CD4-positive, alpha-beta T cell treated with Interleukin-12 subunit alpha and Interleukin-12 subunit beta, for 1 hour (primary cell): ENCODE measurements around the gene GAS7.
A peak's percentile ranks its signal among the peaks of the same experiment; 100 is the strongest.
"Not testable (repeated sequence)": the region's sequence is repeated elsewhere in the genome, so short reads cannot be mapped to it uniquely, and the experiment has no call there.

Experiments
- DNase-seq: peaks from one replicate; pipeline ENCODE4 v3.0.0-alpha.2; 2020

GAS7 gene

DNA sequence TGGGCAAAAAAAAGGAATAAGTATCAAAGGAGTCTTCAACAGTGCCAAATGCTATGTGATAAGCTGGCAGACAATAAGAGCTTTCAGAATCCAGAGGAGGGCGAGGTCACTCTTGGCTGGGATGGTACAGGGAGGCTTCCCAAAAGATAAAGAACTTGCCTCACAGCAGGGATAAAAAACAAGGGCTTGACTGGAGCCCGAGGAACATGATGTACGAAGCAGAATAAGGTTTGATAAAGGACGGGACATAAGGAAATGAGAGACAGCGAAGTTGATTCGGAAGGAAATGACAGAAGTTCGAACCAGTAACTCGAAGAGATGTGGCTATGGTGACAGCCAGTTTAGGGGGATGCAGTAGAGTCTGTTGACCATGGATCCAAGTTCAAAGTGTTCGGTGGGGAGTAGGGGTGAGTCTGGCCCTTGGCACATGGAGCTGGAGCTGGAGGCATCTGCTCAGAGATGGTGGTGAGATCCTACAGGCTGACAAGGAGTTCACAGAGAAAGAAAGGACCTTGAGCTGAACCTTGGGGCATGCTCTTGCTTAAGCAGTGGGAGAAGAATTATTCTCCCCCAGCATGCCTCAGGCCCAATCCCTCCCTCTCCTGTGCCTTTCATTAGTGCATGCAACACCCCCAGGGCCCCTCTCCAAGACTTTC, 155.7 kb downstream of the GAS7 start:
- no peak for DNase-seq

DNA sequence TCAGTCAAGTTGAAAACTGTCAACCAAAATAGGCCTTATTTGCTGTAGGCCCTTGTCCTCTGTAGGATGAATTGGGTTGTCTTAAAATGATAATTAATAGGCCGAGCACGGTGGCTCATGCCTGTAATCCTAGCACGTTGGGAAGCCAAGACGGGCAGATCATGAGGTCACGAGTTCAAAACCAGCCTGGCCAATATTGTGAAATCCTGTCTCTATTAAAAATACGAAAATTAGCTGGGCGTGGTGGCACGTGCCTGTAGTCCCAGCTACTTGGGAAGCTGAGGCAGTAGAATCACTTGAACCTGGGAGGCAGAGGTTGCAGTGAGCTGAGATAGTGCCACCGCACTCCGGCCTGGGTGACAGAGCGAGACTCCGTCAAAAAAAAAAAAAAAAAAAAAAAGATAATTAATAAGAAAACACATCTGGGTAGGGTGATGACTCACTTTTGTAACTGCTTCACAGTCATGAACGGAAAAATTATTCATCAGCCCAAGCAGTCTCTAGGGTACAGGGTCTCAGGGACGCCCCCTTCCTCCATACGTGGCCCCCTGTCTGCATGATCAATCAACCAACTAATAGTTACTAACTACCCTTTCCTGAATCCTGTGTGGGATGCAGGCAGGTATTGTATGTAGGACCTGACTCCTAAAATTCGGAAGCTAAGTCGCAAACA, 156.4 kb downstream of the GAS7 start:
- DNase-seq = no peak

DNA sequence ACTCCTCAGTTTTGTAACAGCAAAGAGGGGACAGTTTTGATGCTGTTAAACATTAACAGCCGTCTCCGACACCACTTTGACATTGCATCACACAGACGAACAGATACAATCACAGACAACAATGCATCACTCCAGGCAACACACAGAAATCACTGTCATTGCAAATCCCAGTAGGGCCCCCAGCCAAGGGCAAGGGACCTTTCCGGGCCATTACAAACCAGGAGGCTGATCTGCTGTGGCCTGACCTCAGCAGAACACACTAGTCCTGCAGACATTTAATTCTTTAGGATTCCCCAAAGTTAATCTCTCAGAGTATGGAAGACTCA, 157.2 kb downstream of the GAS7 start:
- no peak for DNase-seq

DNA sequence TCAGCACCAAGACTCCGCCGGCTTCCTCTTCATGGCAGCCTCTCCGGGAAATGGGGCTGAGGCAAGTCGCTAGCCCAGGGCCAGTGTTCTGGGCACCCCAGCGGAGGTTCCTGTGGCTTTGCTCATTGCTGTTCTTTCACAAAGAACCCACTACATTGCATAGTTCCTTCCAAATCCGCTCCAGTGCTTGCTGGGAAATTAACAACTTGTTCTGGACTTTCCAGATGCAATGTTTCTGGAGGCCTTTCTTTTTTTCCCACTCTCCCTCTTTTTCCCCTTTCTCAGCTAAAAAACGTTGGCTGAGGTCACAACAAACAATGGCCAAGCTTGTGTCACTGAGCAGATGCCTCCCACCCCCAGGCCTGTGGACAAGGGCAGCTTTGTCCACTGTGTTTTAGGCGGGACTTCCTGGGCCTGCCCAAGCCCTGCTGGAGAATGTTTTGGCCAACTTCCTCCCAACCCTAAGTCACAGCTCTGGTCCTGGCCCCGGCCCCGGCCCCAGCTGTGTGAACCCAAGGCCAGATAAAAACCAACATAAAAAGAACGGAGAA, 161.8 kb downstream of the GAS7 start:
- DNase-seq = no peak

DNA sequence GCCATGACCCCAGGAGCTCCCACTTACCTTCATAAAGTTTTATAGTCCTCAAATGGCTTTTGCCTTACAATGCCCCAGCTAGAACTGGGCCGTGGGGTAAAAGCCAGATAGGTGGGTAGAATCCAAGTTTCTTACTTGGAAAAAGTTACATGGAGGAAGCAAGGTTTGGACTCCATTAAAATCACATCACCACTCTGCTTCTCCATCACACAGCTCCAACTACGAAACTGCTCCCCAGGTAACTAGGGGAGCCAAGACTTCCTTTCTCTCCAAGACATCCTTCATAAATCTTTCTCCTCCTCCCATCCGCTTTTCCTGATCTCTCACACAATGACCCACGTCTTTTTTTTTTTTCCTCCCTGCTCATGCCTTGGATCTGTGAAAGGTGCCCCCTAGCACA, 162.5 kb downstream of the GAS7 start:
- no peak for DNase-seq

DNA sequence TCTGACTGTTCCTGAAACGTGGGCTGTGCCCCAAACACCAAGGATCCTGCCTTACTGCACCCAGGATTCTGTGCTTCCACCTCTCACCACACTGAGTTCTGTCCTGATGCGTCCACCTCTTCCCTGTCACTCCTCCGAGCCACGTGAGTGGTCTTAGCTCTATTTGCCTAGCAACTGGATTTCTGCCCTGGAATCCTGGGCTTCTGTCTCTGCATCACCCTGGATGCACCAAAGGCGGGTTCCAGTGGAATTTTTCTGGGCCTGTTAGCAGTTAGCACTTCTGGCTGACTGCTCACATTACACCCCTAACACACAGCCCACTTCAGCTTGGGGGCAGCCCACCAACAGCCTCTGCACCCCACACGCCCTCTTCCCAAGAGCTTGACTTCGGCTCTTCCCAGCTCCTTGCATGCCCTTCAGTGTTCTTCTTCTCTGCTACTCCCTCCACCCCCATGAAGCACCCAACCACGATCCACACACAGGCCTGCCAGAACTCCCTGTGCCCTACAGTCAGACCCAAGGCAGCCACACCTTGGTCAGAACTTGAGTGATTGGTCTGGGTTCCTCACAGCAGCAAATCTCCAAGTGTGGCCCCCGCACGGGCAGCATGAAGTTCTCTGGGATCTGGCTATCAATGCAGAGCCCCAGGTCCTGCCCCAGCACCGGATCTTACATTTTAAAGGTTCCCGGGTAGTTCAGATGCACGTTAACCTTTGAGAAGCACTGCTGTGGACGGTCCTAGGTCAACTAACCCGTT, 163.5 kb downstream of the GAS7 start:
- DNase-seq = no peak

DNA sequence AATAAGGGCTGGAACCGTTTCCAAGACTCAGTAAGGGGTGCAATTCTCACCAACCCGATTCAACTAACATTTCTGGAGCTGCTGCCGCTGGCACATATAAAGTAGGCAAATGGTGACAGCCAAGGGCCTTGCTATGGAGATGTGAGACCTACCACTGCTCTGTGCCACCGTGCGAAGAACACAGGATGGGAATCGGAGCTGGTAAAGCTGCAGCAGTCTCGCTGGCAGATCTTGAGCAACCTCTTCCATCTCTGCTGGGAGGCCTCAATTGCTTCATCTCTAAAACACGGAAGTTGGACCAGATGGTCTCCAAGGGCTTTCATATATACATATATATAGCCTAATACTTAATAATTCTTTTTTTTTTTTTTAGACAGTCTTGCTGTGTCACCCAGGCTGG, 164.4 kb downstream of the GAS7 start:
- DNase-seq = no peak

DNA sequence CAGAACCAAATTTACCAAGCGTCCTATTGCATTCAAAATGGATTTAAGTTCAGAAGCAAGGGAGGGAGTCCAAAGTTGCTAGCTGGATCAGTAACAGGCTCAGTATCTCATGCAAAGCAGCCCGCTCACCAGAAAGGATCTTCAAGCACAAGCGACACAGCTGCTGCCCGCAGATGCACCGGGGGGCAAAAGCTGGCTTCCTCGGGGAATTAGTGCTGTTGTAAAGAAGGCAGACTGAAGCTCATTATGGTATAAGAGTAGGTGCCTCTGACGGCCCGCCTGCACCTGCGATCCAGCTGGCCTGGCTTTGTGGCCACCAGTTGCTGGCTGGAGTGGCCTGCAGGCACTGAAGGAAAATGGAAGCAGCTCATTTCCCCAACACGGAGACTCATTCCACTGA, 165.0 kb downstream of the GAS7 start:
- no peak for DNase-seq

DNA sequence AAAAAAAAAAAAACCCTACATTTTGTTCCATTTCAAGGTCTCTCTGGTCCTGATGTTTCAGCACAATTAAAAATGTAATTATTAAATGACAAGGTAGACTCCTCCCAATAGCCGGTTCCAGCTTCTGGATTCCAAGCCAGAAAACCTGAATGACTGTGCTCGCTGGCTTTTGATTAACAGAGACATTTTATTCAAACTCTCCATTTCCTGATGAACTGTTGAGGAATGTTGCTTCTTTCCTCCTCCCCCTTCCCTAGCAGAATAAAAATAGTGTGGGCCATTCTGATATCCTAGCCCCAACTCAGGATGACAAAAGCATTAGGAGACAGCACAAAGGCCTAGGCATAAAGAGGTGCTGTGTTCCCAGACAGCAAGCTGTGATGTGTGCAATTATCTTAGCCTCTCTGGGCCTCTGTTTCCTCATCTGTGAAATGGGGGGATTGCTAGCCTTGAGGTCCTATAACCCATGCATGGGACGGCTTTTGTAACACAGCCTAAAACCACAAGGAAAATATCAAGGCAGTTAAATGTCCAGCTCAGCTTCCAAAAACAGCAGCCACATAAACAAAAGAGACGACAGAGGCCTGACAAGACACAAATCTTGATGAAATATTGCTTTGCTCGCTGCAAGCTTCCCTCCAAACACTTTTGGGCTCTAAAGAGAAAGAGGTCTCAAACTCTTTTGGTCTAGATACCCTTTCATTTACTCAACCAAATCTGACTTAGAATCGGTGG, 166.1 kb downstream of the GAS7 start:
- no peak for DNase-seq

DNA sequence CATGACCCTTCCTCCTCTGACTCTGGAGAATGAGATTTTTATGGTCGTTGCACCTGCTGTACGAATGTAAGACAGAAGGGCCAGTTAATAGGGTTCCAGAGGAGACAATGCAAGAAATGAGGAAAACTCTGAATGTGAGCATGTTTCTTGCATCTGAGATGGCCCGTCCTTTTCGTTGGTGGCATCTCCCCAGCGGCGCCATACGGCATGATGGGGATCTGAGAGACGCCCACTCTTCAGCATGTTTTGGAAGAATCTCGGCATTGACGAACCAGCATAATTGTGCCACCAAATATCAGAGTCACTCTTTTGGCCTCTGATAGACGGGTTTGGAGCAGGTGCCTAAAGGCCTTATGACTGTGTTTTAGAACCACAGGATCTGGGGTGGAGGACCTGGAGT, 166.8 kb downstream of the GAS7 start:
- DNase-seq = no peak

DNA sequence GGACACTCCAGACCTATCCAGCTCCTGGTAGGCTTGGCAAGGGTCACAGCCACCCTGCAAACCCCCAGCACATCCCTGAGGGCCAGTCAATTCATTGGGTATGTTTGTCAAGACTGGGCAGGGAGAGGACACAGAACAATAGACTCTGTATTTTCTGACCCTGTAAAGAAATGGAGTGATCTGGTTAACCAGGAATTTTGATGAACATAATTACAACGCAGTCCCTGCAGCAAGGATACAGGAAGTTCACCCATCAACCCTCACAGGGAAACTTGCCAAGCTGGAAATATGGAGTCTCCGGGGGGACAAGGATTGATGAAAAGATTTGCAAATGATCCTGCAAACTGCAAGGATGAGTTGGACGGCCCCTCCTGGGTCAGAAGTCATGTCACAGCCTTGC, 167.3 kb downstream of the GAS7 start:
- no peak for DNase-seq

DNA sequence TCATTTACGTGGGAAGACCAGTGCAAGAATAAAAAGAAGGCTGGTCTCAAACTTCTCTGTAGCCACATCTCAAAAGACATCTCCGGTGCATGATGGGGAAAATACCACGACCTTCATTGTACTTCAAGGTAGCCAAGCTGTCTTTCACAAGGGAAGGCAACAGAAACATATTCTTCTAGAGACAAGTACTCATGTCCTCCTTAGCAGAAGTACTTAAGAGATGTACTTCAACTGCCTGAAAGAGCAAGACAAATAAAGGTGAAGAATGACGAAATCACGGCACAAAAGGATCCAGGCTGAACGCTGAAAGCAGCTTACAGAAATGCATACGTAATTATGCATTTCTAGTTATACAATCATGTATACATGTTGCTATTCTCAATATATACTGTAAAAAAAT, 169.3 kb downstream of the GAS7 start:
- no peak for DNase-seq

DNA sequence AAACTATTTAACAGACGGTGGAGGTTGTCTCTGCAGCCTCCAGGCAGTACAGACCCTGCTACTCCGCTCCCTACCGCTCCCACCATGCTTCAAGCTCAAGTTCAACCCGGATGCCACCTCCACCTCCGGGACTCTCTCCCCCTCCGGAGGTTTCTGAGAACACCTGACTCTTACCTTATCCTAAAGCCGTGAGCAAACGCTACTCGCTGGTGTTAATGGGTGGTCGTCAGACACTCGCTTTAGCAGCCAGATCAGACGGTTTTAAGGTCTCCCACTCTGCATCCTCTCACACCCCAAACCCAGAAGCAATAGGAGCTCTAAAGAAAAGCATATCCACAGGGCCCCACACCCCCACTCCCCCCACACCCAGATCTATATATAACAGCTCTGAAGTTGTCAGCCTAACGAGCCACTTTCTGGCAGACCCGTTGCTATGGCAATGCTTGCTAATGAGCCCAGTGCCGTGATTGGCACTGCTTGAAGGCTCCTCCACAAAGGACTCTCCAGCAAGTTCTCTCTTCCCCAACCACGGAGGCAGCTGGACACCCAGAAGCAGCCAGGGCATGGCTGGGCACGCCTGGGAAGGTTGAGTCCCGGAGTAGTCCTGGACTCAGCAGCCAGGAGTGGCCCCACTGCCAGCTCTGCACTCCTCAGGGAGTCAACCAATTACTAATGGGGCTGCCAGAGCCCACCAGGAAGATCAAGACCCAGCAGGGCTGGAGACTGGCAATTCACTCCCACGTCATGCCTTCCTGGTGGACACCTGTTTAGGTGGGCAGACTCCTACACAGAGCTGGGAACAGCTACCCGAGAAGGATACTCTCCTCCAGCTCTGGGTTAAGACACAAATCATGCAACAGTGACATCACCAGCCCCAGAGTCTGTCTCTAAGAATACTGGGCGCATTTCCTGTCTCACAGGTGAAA, 172.2 kb downstream of the GAS7 start:
- DNase-seq = no peak

DNA sequence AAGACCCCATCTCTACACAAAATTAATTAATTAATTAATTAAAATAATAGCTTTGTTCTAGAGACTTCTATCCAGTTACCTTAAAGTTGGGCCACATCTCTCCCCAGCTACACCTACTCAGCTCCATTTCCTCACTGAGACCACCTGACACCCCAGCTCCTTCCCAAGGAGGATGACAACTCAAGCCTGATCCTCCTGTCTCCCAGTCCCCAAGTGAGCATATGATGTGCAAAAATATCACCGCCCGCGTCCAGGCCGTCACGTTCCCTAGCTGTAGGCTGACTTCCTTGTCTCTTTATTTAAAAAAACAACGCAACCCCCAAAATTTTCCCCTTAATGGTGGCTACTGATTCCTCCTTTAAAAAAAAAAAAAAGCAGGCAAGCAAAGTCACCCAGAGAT, 173.2 kb downstream of the GAS7 start:
- no peak for DNase-seq

DNA sequence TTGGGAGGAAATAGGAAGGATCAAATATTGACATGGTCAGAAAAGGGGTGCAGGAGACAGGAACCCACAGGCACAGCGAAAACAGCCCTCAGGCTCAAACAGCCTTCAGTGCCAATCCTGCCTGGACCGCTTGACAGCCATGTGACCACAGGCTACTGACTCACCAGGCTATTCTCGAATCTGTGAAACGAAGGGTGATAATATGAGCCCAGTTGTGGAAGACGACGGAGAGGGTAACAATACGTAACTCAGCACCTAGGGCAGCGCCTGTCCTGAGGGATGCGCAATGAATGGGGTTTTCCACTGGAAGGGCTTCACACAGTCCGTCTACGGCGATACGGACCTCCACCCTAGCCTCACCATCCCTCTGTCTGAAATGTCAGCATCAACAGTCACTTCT, 176.0 kb downstream of the GAS7 start:
- no peak for DNase-seq

DNA sequence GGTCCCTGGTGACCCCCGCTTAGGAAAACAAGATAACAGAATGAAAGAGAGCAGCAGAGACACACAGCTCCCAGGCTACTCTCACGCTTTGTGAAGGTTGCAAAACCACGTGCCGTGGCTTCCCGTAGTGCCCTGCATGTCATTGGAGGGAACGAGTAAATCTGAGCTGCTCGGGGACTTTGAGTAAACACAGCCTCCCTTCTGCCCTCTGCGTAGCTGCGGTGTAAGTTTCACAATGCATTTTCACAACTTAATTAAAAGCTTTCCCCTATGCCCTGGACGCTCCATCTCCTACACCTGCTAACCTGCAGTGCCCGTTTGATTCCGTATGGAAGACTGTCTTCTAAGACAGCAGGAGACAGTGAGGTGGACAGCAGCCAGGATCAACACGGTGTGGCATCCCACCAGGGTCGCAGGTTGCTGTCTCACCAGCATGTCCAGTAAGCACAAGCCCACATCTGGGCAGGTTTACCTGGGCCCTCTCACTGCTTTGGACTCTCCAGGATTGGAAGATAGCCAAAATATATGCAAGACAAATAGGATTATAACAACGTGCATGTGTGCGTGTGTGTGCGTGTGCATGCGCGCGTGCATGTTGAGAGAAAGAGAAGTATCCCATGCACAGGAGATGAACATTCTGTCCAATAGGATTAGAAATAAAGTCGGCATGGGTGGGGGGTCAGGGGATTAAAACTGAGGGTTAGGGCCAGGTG, 177.0 kb downstream of the GAS7 start:
- DNase-seq = no peak

DNA sequence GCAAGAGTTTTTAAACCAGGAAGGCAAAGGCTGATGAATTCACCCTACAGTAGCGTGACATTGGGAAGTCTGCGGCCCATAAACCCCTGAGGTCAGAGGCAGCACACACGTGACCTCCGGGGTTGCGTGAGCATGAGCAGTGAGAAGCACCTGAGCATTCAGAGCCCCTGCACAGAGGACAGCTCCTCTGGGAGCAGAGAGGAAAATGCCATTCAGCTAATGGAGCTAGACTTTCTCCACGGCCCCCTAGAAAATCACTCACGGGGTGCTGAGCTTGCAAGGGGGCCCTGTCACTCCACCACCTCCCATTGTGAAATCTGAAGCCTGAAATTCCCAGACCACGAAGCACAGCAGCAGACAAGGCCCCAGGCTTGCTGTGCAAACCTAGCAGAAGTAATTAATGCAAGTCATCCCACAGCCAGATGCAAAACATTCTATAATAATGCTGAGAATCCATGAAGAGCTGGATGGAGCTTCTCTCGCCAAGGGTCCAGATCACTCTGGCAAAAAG, 178.4 kb downstream of the GAS7 start:
- DNase-seq = no peak

DNA sequence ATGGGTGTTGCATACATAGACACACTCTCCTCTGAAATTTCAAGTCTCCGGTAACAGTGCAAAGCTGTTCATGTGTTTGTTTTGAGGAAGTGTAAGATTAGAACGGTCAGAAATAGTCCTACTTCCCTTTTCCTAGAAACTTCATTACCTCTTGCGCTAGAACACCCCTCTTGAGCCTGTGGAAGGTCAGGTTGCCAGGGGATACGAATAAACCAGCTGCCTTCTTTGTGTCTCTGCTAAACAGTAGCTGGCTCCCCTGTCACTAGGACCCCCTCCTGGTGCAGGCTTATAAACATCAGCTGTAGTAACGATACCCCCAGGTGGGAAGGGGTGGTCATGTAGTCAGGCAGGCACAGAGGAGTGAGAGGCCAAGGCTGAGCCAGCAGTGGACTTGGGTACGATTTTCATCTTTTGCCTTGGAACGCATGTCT, 179.9 kb downstream of the GAS7 start:
- DNase-seq = peak; percentile 19

DNA sequence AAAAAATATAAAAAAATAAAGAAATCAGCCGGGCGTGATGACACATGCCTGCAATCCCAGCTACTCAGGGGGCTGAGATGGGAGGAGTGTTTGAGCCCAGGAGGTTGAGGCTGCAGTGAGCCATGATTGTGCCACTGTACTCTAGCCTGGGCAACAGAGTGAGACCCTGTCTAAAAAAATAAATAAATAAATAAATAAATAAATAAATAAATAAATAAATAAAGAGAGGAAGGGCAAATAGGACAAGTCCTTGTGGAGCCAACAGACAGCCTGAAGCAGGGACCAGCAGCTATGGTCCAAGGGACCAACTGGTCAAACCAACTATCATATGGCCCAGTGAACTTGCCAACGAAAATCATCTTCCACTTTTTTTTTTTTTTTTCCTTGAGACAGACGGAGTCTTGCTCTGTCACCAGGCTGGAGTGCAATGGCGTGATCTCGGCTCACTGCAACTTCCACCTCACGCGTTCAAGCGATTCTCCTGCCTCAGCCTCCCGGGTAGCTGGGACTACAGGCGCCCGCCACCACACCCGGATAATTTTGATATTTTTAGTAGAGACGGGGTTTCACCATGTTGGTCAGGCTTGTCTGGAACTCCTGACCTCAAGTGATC, 181.3 kb downstream of the GAS7 start:
- DNase-seq = not testable (repeated sequence)

DNA sequence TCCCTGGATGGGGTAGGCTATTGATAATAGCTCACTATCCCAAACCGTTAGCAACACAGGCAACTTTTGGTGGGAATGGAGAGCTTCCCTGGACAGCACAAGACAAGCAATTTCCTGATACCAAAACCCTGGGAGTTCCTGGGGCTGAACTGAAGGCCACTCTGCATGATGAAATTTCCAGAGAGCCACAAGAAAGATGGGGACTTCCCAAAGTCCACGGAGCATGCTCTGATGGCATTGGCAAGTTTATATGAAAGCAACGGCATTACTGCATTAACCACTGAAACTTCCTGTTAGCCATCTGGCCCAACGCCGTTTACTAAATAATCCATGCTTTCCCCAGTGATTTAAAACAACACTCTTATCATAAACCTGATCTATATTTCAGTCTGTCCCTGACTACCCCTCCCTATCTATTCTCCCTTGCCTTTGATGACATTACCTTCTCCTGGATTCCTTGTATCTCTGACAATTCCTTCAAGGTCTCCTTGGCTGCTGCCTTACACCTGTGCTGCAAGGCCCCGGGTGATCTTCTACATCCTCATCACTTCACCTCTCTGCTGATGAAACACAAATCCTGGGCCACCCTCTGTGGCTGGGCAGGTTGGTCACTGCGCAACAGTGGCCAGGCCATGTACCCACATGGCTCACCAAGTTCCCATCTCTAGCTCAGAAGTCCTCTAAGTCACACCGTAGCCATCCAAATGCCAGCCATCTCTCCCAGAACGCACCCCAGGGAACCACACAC, 184.9 kb downstream of the GAS7 start:
- no peak for DNase-seq
